H1 (cell line): Measurements from ENCODE around the gene ITIH6.

ENCODE experiments used
- CTCF ChIP-seq, 3 experiments: IDR thresholded peaks; 1 replicate in 2 of 3; 2 replicates in 1 of 3; pipeline versions ENCODE4 v1.5.1 to v1.6.1; 2011; ENCODE audit warnings: low read length in 3 of 3, mild to moderate bottlenecking in 3 of 3, inconsistent platforms in 2 of 3, low read depth in 1 of 3, moderate library complexity in 1 of 3; ENCODE audit not compliant: insufficient read depth in 1 of 3; ENCODE audit errors: control extremely low read depth in 1 of 3
- HDAC2 ChIP-seq, 2 experiments: fragments of 300-600 bp in 1 of 2; sonication (generic) in 1 of 2; IDR thresholded peaks; 2 replicates each; pipeline ENCODE4 v1.6.1; 2011 to 2012; ENCODE audit warnings: low read depth in 2 of 2, low read length in 2 of 2, mild to moderate bottlenecking in 2 of 2, moderate library complexity in 2 of 2, borderline replicate concordance in 1 of 2, inconsistent platforms in 1 of 2
- KDM1A ChIP-seq: fragments of 200-600, 300-600 bp; sonication (generic); IDR thresholded peaks from 2 replicates; pipeline ENCODE4 v1.7.1; 2016; ENCODE audit warnings: mild to moderate bottlenecking, low read length, borderline replicate concordance
- RAD21 ChIP-seq, 2 experiments: IDR thresholded peaks in 1 of 2; conservative IDR thresholded peaks in 1 of 2; 2 replicates each; pipeline ENCODE4 v1.6.1; 2011; ENCODE audit warnings: low read depth in 2 of 2, low read length in 2 of 2, improper control_type of control experiment in 1 of 2, inconsistent platforms in 1 of 2, mild to moderate bottlenecking in 1 of 2, moderate library complexity in 1 of 2

GRCh38 chrX:54715621-54716020 lies 82.4 kb downstream of the ITIH6 start:
- TF ChIP-seq RAD21 (IDR thresholded peaks at IDR 0.05 in 1 of 2, conservative IDR thresholded peaks at IDR 0.05 in 1 of 2; ENCODE audit: low read depth in 2 of 2, low read length in 2 of 2) (no peak), KDM1A (no peak), CTCF (IDR thresholded peaks at IDR 0.05; ENCODE audit: control extremely low read depth in 1 of 3, insufficient read depth in 1 of 3, low read depth in 1 of 3, low read length in 3 of 3) (no peak), HDAC2 (IDR thresholded peaks at IDR 0.05; ENCODE audit: borderline replicate concordance in 1 of 2, low read depth in 2 of 2, low read length in 2 of 2) (no peak)
